Neural cell (in vitro differentiated cells): Measurements from ENCODE around the gene THOC2. TPM values are rescaled to one million over a fixed set of nuclear protein-coding genes. Genes with fewer than 3 reads are reported as not detected.
"Not testable (repeated sequence)": the region's sequence is repeated elsewhere in the genome, so short reads cannot be mapped to it uniquely, and the experiment has no call there.

ENCODE experiments used
- H2AFZ ChIP-seq: fragments of 200-600, 300-800 bp; sonication (generic), shearing (Covaris generic); 2 replicates; pipeline ENCODE4 v1.6.0; 2014; ENCODE audit warnings: low read depth, mild to moderate bottlenecking, antibody characterized with exemption, low read length, moderate library complexity
- H3F3A ChIP-seq: fragments of 200-600 bp; shearing (Covaris generic); 2 replicates; pipeline ENCODE4 v1.6.1; 2016; ENCODE audit warnings: mild to moderate bottlenecking, moderate library complexity, mixed read lengths, antibody characterized with exemption, low read length; ENCODE audit not compliant: insufficient read depth, poor library complexity, severe bottlenecking
- H3K27ac ChIP-seq: fragments of 200-600, 300-800 bp; sonication (generic), shearing (Covaris generic); 2 replicates; pipeline ENCODE4 v1.5.1; 2014; ENCODE audit warnings: mild to moderate bottlenecking, low read length, moderate library complexity
- H3K27me3 ChIP-seq: fragments of 300-800, 200-600 bp; sonication (generic), shearing (Covaris generic); 2 replicates; pipeline ENCODE4 v1.6.0; 2014; ENCODE audit warnings: mild to moderate bottlenecking, low read depth, low read length, moderate library complexity; ENCODE audit not compliant: insufficient read depth
- H3K36me3 ChIP-seq: fragments of 300-800, 200-600 bp; sonication (generic), shearing (Covaris generic); 2 replicates; pipeline ENCODE4 v1.5.1; 2014; ENCODE audit warnings: mild to moderate bottlenecking, antibody characterized with exemption, low read length, moderate library complexity; ENCODE audit not compliant: insufficient read depth
- H3K4me2 ChIP-seq: fragments of 300-800, 200-600 bp; sonication (generic), shearing (Covaris generic); 2 replicates; pipeline ENCODE4 v1.6.0; 2014; ENCODE audit warnings: mild to moderate bottlenecking, low read length
- H3K4me3 ChIP-seq: fragments of 300-800, 200-600 bp; sonication (generic), shearing (Covaris generic); 2 replicates; pipeline ENCODE4 v1.5.1; 2014; ENCODE audit warnings: mild to moderate bottlenecking, low read length, moderate library complexity
- H3K79me2 ChIP-seq: fragments of 200-600 bp; shearing (Covaris generic); replicated peaks from 2 replicates; pipeline ENCODE4 v1.6.0; 2014; ENCODE audit warnings: mild to moderate bottlenecking, low read length, moderate library complexity; ENCODE audit not compliant: insufficient read depth
- H3K9ac ChIP-seq: fragments of 300-800, 200-600 bp; sonication (generic), shearing (Covaris generic); 2 replicates; pipeline ENCODE4 v1.6.1; 2016; ENCODE audit warnings: mild to moderate bottlenecking, low read length, mixed read lengths
- H3K9me2 ChIP-seq: fragments of 200-600 bp; shearing (Covaris generic); 2 replicates; pipeline ENCODE4 v1.6.1; 2016; ENCODE audit warnings: mild to moderate bottlenecking, low read length, mixed read lengths; ENCODE audit not compliant: insufficient read depth
- H3K9me3 ChIP-seq: fragments of 200-600, 300-800 bp; sonication (generic), shearing (Covaris generic); 2 replicates; pipeline ENCODE4 v1.6.1; 2016; ENCODE audit warnings: mild to moderate bottlenecking, mixed run types, low read length, moderate library complexity, mixed read lengths
- H4K20me1 ChIP-seq: fragments of 200-600 bp; shearing (Covaris generic); 2 replicates; pipeline ENCODE4 v1.6.1; 2016; ENCODE audit warnings: mild to moderate bottlenecking, mixed run types; ENCODE audit not compliant: insufficient read depth
- EP300 ChIP-seq: fragments of 450-650 bp; conservative IDR thresholded peaks from 2 replicates; pipeline ENCODE4 v1.6.1; 2014; ENCODE audit warnings: antibody characterized with exemption, mild to moderate bottlenecking, moderate library complexity; ENCODE audit not compliant: poor library complexity, severe bottlenecking
- RAD21 ChIP-seq: fragments of 450-650 bp; conservative IDR thresholded peaks from 2 replicates; pipeline ENCODE4 v1.6.1; 2014; ENCODE audit warnings: antibody characterized with exemption, mild to moderate bottlenecking, moderate library complexity
- polyA plus RNA-seq: library from polyadenylated mRNA; depleted of rRNA; stranded (reverse); fragments of >200 nt; gene quantifications from 2 replicates; pipeline ENCODE4 v1.2.3, GENCODE V29; 2014

Gene THOC2
- polyA plus RNA-seq, 1 donor from 2014 or later, result 95.4 TPM

- not testable (repeated sequence) for H3K36me3 ChIP-seq, H3K79me2 ChIP-seq, H3K27me3 ChIP-seq, H2AFZ ChIP-seq, H3K9me3 ChIP-seq, H3K4me2 ChIP-seq, H3K27ac ChIP-seq, H3K9ac ChIP-seq, H3F3A ChIP-seq, H3K9me2 ChIP-seq, H4K20me1 ChIP-seq, H3K4me3 ChIP-seq
Measured at GRCh38 chrX:123664467-123665167, 68.2 kb downstream of the THOC2 start.

GRCh38 chrX:123663720-123664119 is 69.1 kb downstream of the THOC2 start:
- not testable (repeated sequence) for H3K9me2 ChIP-seq, H3K9me3 ChIP-seq, H3K27me3 ChIP-seq, H3K4me3 ChIP-seq, H2AFZ ChIP-seq, H3K27ac ChIP-seq, H4K20me1 ChIP-seq, H3K4me2 ChIP-seq, H3K79me2 ChIP-seq, H3K36me3 ChIP-seq, H3F3A ChIP-seq, H3K9ac ChIP-seq

- H3K4me2 ChIP-seq, H2AFZ ChIP-seq, H3K79me2 ChIP-seq, H3F3A ChIP-seq, H3K27me3 ChIP-seq, H3K4me3 ChIP-seq, H3K9me3 ChIP-seq, H4K20me1 ChIP-seq, H3K36me3 ChIP-seq, H3K9ac ChIP-seq, H3K9me2 ChIP-seq, H3K27ac ChIP-seq: not testable (repeated sequence)
Measured at GRCh38 chrX:123656507-123656906, 76.3 kb downstream of the THOC2 start.

- H3K79me2 ChIP-seq, H3F3A ChIP-seq, H3K9ac ChIP-seq, H3K9me3 ChIP-seq, H3K36me3 ChIP-seq, H3K4me2 ChIP-seq, H3K27ac ChIP-seq, H4K20me1 ChIP-seq, H2AFZ ChIP-seq, H3K9me2 ChIP-seq, H3K27me3 ChIP-seq: not testable (repeated sequence)
- peak overlapping the region; percentile 25 for H3K4me3 ChIP-seq
Measured at GRCh38 chrX:123648811-123649181, 84.1 kb downstream of the THOC2 start.

- Histone ChIP-seq H3K9ac (no peak overlapping the region), H3K9me2 (no peaks in the 10 kb centered on the region), H3K9me3 (no peaks in the 10 kb centered on the region), H3K4me3 (peak overlapping the region; percentile 25), H3F3A (no peaks in the 10 kb centered on the region), H3K4me2 (no peak overlapping the region), H3K27ac (no peak overlapping the region), H3K36me3 (no peaks in the 10 kb centered on the region), H4K20me1 (no peaks in the 10 kb centered on the region), H3K27me3 (no peaks in the 10 kb centered on the region), H3K79me2 (no peaks in the 10 kb centered on the region), H2AFZ (no peak overlapping the region)
- TF ChIP-seq RAD21 (no peak), EP300 (no peak)
Measured at GRCh38 chrX:123648028-123648810, 84.6 kb downstream of the THOC2 start.
